Esophagus muscularis mucosa (tissue), 4 donors: ENCODE data around the gene CNST. TPM values are rescaled to one million over a fixed set of nuclear protein-coding genes. Genes with fewer than 3 reads are reported as not detected.

Source experiments
- DNase-seq: peaks from one replicate; pipeline ENCODE4 v3.0.0-alpha.2; 2017; ENCODE audit errors: extremely low spot score
- H3K27ac ChIP-seq, 4 donors: fragments of 200-600 bp; sonication (generic); replicated peaks in 1 of 4; 1 replicate in 3 of 4; 2 replicates in 1 of 4; pipeline ENCODE4 v1.5.1; 2016 to 2019; ENCODE audit warnings: mild to moderate bottlenecking in 1 of 4
- H3K27me3 ChIP-seq, 4 donors: fragments of 200-600 bp; sonication (generic); one replicate each; pipeline versions ENCODE4 v1.5.1 to v1.6.0; 2016 to 2019
- H3K36me3 ChIP-seq, 4 donors: fragments of 200-600 bp; sonication (generic); one replicate each; pipeline ENCODE4 v1.5.1; 2016 to 2019
- H3K4me1 ChIP-seq, 4 donors: fragments of 200-600 bp; sonication (generic); one replicate each; pipeline ENCODE4 v1.5.1; 2016 to 2019
- H3K4me3 ChIP-seq, 4 donors: fragments of 200-600 bp; sonication (generic); 1 replicate in 2 of 4; 2 replicates in 2 of 4; pipeline ENCODE4 v1.5.1; 2016 to 2019; ENCODE audit warnings: mild to moderate bottlenecking in 4 of 4, moderate library complexity in 1 of 4
- H3K9me3 ChIP-seq, 4 donors: fragments of 200-600 bp; sonication (generic); 1 replicate in 3 of 4; 2 replicates in 1 of 4; pipeline ENCODE4 v1.5.1; 2016 to 2019
- CTCF ChIP-seq, 3 experiments: fragments of 200-600 bp in 2 of 3; fragments of 450-650 bp in 1 of 3; sonication (generic) in 2 of 3; IDR thresholded peaks; one replicate each; pipeline ENCODE4 v1.5.1; 2017 to 2019; ENCODE audit warnings: antibody characterized with exemption in 3 of 3, mild to moderate bottlenecking in 2 of 3, moderate library complexity in 1 of 3
- EP300 ChIP-seq: sonication (generic); formaldehyde crosslinking; IDR thresholded peaks from one replicate; pipeline ENCODE4 v1.6.1; 2017; ENCODE audit warnings: antibody characterized with exemption
- POLR2A ChIP-seq: fragments of 450-650 bp; IDR thresholded peaks from one replicate; pipeline ENCODE4 v1.6.1; 2017; ENCODE audit warnings: antibody characterized with exemption, moderate library complexity, mild to moderate bottlenecking, low read depth
- POLR2AphosphoS5 ChIP-seq, 2 donors: sonication (generic); formaldehyde crosslinking; IDR thresholded peaks; one replicate each; pipeline ENCODE4 v1.6.1; 2017; ENCODE audit warnings: antibody characterized with exemption in 2 of 2
- WGBS: methylation state at CpG from one replicate; pipeline ENCODE4 v1.1.5; 2018; 5-methylcytosine and 5-hydroxymethylcytosine counted together
- intact Hi-C: fragments of 100-400 bp; cut with DNase I; formaldehyde crosslinking; loops from one replicate; pipeline ENCODE4 v1.15.1; 2023
- total RNA-seq, 4 donors: library from RNA; depleted of rRNA; stranded (reverse); fragments of >200 nt; gene quantifications; one replicate each; pipeline versions ENCODE4 v1.1.0 to v1.2.1, GENCODE V29; 2016

CNST gene
- total RNA-seq, 4 donors from 2014 or later, result 55.4 to 74.7 (median 61.9) TPM

- Histone ChIP-seq H3K27ac (no peak overlapping the region), H3K9me3 (peaks cover 0 to 9% (median 3%) of the 10 kb centered on the region in 4 donors), H3K27me3 (no peaks in the 10 kb centered on the region), H3K4me1 (no peaks in the 10 kb centered on the region), H3K4me3 (no peak overlapping the region), H3K36me3 (no peaks in the 10 kb centered on the region)
- WGBS, result 89% methylated on average over 4 of the region's 4 CpGs
- no peak for DNase-seq
- intact Hi-C loops, result no loop called here
- TF ChIP-seq POLR2A (no peak), POLR2AphosphoS5 (IDR thresholded peaks at IDR 0.05) (no peak), EP300 (no peak), CTCF (IDR thresholded peaks at IDR 0.05) (no peak)
These were observed 39.9 kb upstream of the CNST start for GRCh38 chr1:246526380-246526779.

GRCh38 chr1:246526915-246527314 is 39.3 kb upstream of the CNST start:
- Histone ChIP-seq H3K4me3 (no peak overlapping the region), H3K27me3 (no peaks in the 10 kb centered on the region), H3K27ac (no peak overlapping the region), H3K9me3 (peaks cover 0 to 9% (median 3%) of the 10 kb centered on the region in 4 donors), H3K4me1 (no peaks in the 10 kb centered on the region), H3K36me3 (no peaks in the 10 kb centered on the region)
- no peak for DNase-seq
- intact Hi-C loops, result no loop called here
- TF ChIP-seq EP300 (no peak), CTCF (IDR thresholded peaks at IDR 0.05) (no peak), POLR2AphosphoS5 (IDR thresholded peaks at IDR 0.05) (no peak), POLR2A (no peak)
- WGBS, result 79% methylated on average over 5 of the region's 7 CpGs

- Histone ChIP-seq H3K9me3 (peaks cover 0 to 9% (median 3%) of the 10 kb centered on the region in 4 donors), H3K4me3 (no peak overlapping the region), H3K27ac (no peak overlapping the region), H3K4me1 (no peaks in the 10 kb centered on the region), H3K27me3 (no peaks in the 10 kb centered on the region), H3K36me3 (no peaks in the 10 kb centered on the region)
- intact Hi-C loops, result no loop called here
- DNase-seq, result no peak
- TF ChIP-seq EP300, result no peak
- no peak for TF ChIP-seq CTCF (IDR thresholded peaks at IDR 0.05)
- TF ChIP-seq POLR2A, result no peak
- TF ChIP-seq POLR2AphosphoS5 (IDR thresholded peaks at IDR 0.05), result no peak
- WGBS, result 44% methylated on average over 3 of the region's 5 CpGs
These were observed 38.7 kb upstream of the CNST start for GRCh38 chr1:246527402-246528088.

GRCh38 chr1:246528933-246529731 is 37.1 kb upstream of the CNST start:
- Histone ChIP-seq H3K36me3 (no peaks in the 10 kb centered on the region), H3K27ac (no peak overlapping the region), H3K27me3 (no peaks in the 10 kb centered on the region), H3K9me3 (peaks cover 0 to 9% (median 3%) of the 10 kb centered on the region in 4 donors), H3K4me1 (no peaks in the 10 kb centered on the region), H3K4me3 (no peak overlapping the region)
- intact Hi-C loops, result no loop called here
- TF ChIP-seq CTCF (IDR thresholded peaks at IDR 0.05) (no peak), POLR2A (no peak), POLR2AphosphoS5 (IDR thresholded peaks at IDR 0.05) (no peak), EP300 (no peak)
- WGBS, result 62% methylated on average over 8 of the region's 8 CpGs
- no peak for DNase-seq
